Iris pigment epithelial cell (primary cell): ENCODE results near the gene ERCC2.

Experiments used
- DNase-seq: peaks from one replicate; pipeline ENCODE4 v3.0.0-alpha.2; 2011; ENCODE audit warnings: low read depth

ERCC2 gene

GRCh38 chr19:45401815-45402214, 31.4 kb upstream of the ERCC2 start:
- DNase-seq: no peak

GRCh38 chr19:45400192-45400591, 29.8 kb upstream of the ERCC2 start:
- no peak for DNase-seq

GRCh38 chr19:45395821-45396617, 25.6 kb upstream of the ERCC2 start:
- DNase-seq: no peak

GRCh38 chr19:45391871-45392665, 21.7 kb upstream of the ERCC2 start:
- no peak for DNase-seq

- DNase-seq: no peak
These were observed 21.0 kb upstream of the ERCC2 start for GRCh38 chr19:45391346-45391745.

GRCh38 chr19:45385392-45386221, 15.2 kb upstream of the ERCC2 start:
- DNase-seq: no peak

GRCh38 chr19:45382426-45382825, 12.1 kb upstream of the ERCC2 start:
- DNase-seq: no peak

GRCh38 chr19:45380107-45380506, 9.7 kb upstream of the ERCC2 start:
- no peak for DNase-seq

GRCh38 chr19:45376045-45376724, 5.8 kb upstream of the ERCC2 start:
- DNase-seq: peak; percentile 98

- DNase-seq: no peak
These were observed 1.5 kb downstream of the ERCC2 start for GRCh38 chr19:45368737-45369340.

GRCh38 chr19:45368127-45368526, 2.2 kb downstream of the ERCC2 start:
- no peak for DNase-seq

- DNase-seq: no peak
These were observed 5.7 kb downstream of the ERCC2 start for GRCh38 chr19:45364696-45365095.

- no peak for DNase-seq
These were observed 6.4 kb downstream of the ERCC2 start for GRCh38 chr19:45363861-45364459.

GRCh38 chr19:45362291-45362690, 8.1 kb downstream of the ERCC2 start:
- DNase-seq: no peak

- no peak for DNase-seq
These were observed 8.8 kb downstream of the ERCC2 start for GRCh38 chr19:45361608-45362007.

GRCh38 chr19:45358213-45358792, 12.1 kb downstream of the ERCC2 start:
- DNase-seq: no peak

GRCh38 chr19:45357445-45357783, 13.0 kb downstream of the ERCC2 start:
- no peak for DNase-seq

- no peak for DNase-seq
These were observed 13.5 kb downstream of the ERCC2 start for GRCh38 chr19:45356760-45357444.

GRCh38 chr19:45355910-45356309, 14.5 kb downstream of the ERCC2 start:
- DNase-seq: no peak

- no peak for DNase-seq
These were observed 15.0 kb downstream of the ERCC2 start for GRCh38 chr19:45355402-45355801.
